ENCODE measurements around the gene LTK. TPM values are rescaled to one million over a fixed set of nuclear protein-coding genes. Genes with fewer than 3 reads are reported as not detected.

LTK gene
- total and polyA plus RNA-seq, 2 donors (not counting 1 experiment from before 2014, with no cell fraction given), result 4.4 to 9.7 TPM

DNA sequence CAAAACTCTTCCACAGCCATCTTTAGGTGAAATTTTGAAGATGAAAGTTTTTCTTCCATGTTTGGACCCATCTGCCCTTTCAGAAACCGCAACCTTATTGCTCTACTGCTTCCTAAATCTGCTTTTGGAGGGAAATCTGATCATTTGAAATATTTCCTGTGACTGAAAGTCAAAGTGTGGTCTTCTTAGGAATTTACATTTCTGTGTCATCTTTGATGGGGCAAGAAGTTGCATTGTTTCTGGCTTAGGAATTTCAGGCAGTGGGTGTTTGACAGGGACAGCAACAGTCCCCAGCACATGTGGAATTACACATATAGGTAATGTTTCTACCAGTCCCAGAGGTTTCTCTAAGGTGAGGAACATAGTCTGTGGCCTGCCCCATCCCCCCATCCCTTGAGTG is 40.1 kb upstream of the LTK start:
- Mint-ChIP-seq H3K27me3 (peaks cover 29% of the 10 kb centered on the region), H3K4me1 (peaks cover 21% of the 10 kb centered on the region), H3K27ac (no peak overlapping the region), H3K9me3 (ENCODE audit: insufficient read depth) (no peaks in the 10 kb centered on the region), H3K4me3 (no peak overlapping the region)
- intact Hi-C loops (cut with micrococcal nuclease), result no loop called here
- H3K27me3 ChIP-seq (replicated peaks in 1 of 4; ENCODE audit: control extremely low read depth in 1 of 4, control insufficient read depth in 3 of 4, insufficient read depth in 4 of 4, low read length in 3 of 4), result peaks cover 0 to 28% (median 4%) of the 10 kb centered on the region in 4 experiments
- ATAC-seq (ENCODE audit: low read depth) (no peak), DNase-seq (no peak)
- no peak overlapping the region for H2AFZ ChIP-seq (ENCODE audit: insufficient read depth, low read depth, low read length, poor library complexity, severe bottlenecking)
- ChIA-PET POLR2A (no interaction called here), CTCF (no interaction called here)
- H3K9me3 ChIP-seq (ENCODE audit: control extremely low read depth in 1 of 3, control insufficient read depth in 2 of 3, insufficient read depth in 1 of 3, low read length in 2 of 3), result no peaks in the 10 kb centered on the region
- H3K4me1 ChIP-seq (ENCODE audit: control insufficient read depth in 2 of 2, insufficient read depth in 2 of 2, low read length in 2 of 2), result peaks cover 10 to 18% of the 10 kb centered on the region in 2 donors
- peaks cover 4% of the 10 kb centered on the region for H4K20me1 ChIP-seq (ENCODE audit: control insufficient read depth, insufficient read depth, low read length, poor library complexity, severe bottlenecking)
- H3K27ac ChIP-seq (ENCODE audit: low read length in 2 of 2), result no peak overlapping the region
- no peak overlapping the region for H3K4me2 ChIP-seq (replicated peaks; ENCODE audit: low read depth, low read length, poor library complexity, severe bottlenecking)
- no peak overlapping the region for H3K4me3 ChIP-seq (ENCODE audit: control extremely low read depth in 1 of 5, extremely low read depth in 1 of 5, insufficient read depth in 1 of 5, low read depth in 2 of 5, low read length in 4 of 5)
- H3K79me2 ChIP-seq (ENCODE audit: control insufficient read depth, insufficient read depth, low read length), result no peaks in the 10 kb centered on the region
- TF ChIP-seq, protein P1, sequence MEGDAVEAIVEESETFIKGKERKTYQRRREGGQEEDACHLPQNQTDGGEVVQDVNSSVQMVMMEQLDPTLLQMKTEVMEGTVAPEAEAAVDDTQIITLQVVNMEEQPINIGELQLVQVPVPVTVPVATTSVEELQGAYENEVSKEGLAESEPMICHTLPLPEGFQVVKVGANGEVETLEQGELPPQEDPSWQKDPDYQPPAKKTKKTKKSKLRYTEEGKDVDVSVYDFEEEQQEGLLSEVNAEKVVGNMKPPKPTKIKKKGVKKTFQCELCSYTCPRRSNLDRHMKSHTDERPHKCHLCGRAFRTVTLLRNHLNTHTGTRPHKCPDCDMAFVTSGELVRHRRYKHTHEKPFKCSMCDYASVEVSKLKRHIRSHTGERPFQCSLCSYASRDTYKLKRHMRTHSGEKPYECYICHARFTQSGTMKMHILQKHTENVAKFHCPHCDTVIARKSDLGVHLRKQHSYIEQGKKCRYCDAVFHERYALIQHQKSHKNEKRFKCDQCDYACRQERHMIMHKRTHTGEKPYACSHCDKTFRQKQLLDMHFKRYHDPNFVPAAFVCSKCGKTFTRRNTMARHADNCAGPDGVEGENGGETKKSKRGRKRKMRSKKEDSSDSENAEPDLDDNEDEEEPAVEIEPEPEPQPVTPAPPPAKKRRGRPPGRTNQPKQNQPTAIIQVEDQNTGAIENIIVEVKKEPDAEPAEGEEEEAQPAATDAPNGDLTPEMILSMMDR (IDR thresholded peaks at IDR 0.05), result no peak
- no peak for TF ChIP-seq EZH2 (IDR thresholded peaks at IDR 0.05; ENCODE audit: borderline replicate concordance, insufficient read depth, low read depth, low read length, poor library complexity, severe bottlenecking)
- WGBS (ENCODE audit: insufficient coverage), result no CpG with 5 or more reads among the region's 1 CpG
- H3K9ac ChIP-seq (ENCODE audit: low read length), result no peak overlapping the region
- no peaks in the 10 kb centered on the region for H3K36me3 ChIP-seq (replicated peaks in 1 of 2; ENCODE audit: control extremely low read depth in 1 of 2, control insufficient read depth in 1 of 2, extremely low read depth in 1 of 2, insufficient read depth in 2 of 2, low read length in 1 of 2)

DNA sequence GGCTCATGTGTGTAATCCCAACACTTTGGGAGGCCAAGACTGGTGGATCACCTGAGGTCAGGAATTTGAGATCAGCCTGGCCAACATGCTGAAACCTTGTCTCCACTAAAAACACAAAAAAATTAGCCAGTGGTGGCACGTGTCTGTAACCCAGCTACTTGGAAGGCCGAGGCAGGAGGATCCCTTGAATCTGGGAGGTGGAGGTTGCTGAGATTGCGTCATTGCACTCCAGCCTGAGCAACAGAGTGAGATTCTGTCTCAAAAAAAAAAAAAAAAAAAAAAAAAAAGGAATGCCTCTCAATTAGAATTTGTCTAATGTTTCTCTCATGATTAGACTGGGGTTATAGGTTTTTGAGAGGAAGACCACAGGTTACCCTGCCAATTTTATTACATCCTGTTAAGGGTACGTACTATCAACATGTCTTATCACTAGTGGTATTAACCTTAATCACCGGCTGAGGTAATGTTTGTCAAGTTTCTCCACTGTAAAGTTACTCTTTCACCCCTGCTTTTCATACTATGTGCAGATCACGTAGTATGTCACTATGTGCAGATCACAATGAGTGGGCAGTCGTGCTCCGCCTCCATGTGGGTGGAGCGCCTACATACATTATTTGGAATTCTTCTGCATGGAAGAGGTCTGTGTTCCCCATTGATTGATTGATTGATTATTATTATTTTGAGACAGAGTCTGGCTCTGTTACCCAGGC is 36.6 kb upstream of the LTK start:
- Histone ChIP-seq H3K9me3 (ENCODE audit: control extremely low read depth in 1 of 3, control insufficient read depth in 2 of 3, insufficient read depth in 1 of 3, low read length in 2 of 3) (no peaks in the 10 kb centered on the region), H3K36me3 (replicated peaks in 1 of 2; ENCODE audit: control extremely low read depth in 1 of 2, control insufficient read depth in 1 of 2, extremely low read depth in 1 of 2, insufficient read depth in 2 of 2, low read length in 1 of 2) (no peaks in the 10 kb centered on the region), H3K4me1 (ENCODE audit: control insufficient read depth in 2 of 2, insufficient read depth in 2 of 2, low read length in 2 of 2) (no peaks in the 10 kb centered on the region), H4K20me1 (ENCODE audit: control insufficient read depth, insufficient read depth, low read length, poor library complexity, severe bottlenecking) (no peaks in the 10 kb centered on the region), H3K9ac (ENCODE audit: low read length) (no peak overlapping the region), H3K27ac (ENCODE audit: low read length in 2 of 2) (no peak overlapping the region), H3K27me3 (replicated peaks in 1 of 4; ENCODE audit: control extremely low read depth in 1 of 4, control insufficient read depth in 3 of 4, insufficient read depth in 4 of 4, low read length in 3 of 4) (peaks cover 0 to 10% (median 2%) of the 10 kb centered on the region in 4 experiments), H3K4me3 (ENCODE audit: control extremely low read depth in 1 of 5, extremely low read depth in 1 of 5, insufficient read depth in 1 of 5, low read depth in 2 of 5, low read length in 4 of 5) (no peak overlapping the region), H3K4me2 (replicated peaks; ENCODE audit: low read depth, low read length, poor library complexity, severe bottlenecking) (no peak overlapping the region), H2AFZ (ENCODE audit: insufficient read depth, low read depth, low read length, poor library complexity, severe bottlenecking) (no peak overlapping the region), H3K79me2 (ENCODE audit: control insufficient read depth, insufficient read depth, low read length) (no peaks in the 10 kb centered on the region)
- Mint-ChIP-seq H3K4me3 (no peak overlapping the region), H3K4me1 (no peaks in the 10 kb centered on the region), H3K9me3 (ENCODE audit: insufficient read depth) (no peaks in the 10 kb centered on the region), H3K27ac (no peak overlapping the region), H3K27me3 (peaks cover 22% of the 10 kb centered on the region)
- no CpG with 5 or more reads among the region's 9 CpGs for WGBS (ENCODE audit: insufficient coverage)
- intact Hi-C loops (cut with micrococcal nuclease), result no loop called here
- POLR2A ChIA-PET, result no interaction called here
- CTCF ChIA-PET, result no interaction called here
- TF ChIP-seq, protein P1 (IDR thresholded peaks at IDR 0.05), result no peak
- no peak for TF ChIP-seq EZH2 (IDR thresholded peaks at IDR 0.05; ENCODE audit: borderline replicate concordance, insufficient read depth, low read depth, low read length, poor library complexity, severe bottlenecking)
- DNase-seq (no peak), ATAC-seq (ENCODE audit: low read depth) (no peak)

Measured in B cell (primary cell).